ENCODE measurements around the gene CCDC187. TPM values are rescaled to one million over a fixed set of nuclear protein-coding genes. Genes with fewer than 3 reads are reported as not detected.

Gene CCDC187
- total RNA-seq, 2 donors from 2014 or later, result 1.2 TPM; not detected in 1

DNA sequence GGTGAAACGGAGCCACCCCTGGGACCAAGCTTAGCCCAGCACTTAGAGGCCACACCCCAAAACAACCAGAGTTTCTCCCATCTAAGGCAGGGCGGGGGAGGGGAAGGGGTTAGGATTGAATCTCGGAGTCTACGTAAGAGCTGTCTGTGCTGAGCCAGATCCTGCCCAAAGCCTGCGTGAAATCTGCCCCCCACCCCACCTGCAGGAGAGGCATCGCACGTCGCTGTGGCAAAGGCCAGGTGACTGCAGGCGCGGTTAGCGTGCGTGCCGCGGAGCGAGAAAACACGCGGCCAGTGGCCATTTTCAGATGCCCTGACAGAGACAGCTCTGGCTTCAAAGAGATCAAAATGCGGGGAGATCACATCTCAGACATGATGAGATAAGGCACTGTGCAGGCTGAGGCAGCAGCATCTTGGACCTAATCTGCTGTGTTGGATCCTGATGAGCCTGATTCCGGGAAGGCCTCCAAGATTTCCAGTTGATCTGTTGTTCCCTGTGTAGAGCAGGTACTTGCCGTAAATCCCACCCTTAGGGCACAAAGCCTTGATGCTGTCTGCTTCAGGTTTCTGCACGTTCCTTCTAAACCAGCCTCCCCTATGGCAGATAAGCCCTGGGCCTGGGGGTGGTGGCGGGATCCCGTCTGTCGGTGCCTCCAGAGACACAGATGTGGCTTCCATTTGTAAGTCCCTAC, 55.8 kb downstream of the CCDC187 start:
- Histone ChIP-seq H3K4me3 (no peak overlapping the region), H3K27me3 (replicated peaks; ENCODE audit: insufficient read depth) (no peaks in the 10 kb centered on the region), H3K9me3 (no peaks in the 10 kb centered on the region), H3K4me1 (replicated peaks) (peaks cover 7% of the 10 kb centered on the region), H3K36me3 (no peaks in the 10 kb centered on the region), H3K27ac (no peak overlapping the region)
- TF ChIP-seq, protein P1, sequence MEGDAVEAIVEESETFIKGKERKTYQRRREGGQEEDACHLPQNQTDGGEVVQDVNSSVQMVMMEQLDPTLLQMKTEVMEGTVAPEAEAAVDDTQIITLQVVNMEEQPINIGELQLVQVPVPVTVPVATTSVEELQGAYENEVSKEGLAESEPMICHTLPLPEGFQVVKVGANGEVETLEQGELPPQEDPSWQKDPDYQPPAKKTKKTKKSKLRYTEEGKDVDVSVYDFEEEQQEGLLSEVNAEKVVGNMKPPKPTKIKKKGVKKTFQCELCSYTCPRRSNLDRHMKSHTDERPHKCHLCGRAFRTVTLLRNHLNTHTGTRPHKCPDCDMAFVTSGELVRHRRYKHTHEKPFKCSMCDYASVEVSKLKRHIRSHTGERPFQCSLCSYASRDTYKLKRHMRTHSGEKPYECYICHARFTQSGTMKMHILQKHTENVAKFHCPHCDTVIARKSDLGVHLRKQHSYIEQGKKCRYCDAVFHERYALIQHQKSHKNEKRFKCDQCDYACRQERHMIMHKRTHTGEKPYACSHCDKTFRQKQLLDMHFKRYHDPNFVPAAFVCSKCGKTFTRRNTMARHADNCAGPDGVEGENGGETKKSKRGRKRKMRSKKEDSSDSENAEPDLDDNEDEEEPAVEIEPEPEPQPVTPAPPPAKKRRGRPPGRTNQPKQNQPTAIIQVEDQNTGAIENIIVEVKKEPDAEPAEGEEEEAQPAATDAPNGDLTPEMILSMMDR (IDR thresholded peaks at IDR 0.05), result no peak
- TF ChIP-seq POLR2AphosphoS5 (IDR thresholded peaks at IDR 0.05) (no peak), POLR2A (IDR thresholded peaks at IDR 0.05) (no peak)
- no peak for DNase-seq (ENCODE audit: low spot score)
- 78% methylated on average over 24 of the region's 24 CpGs for WGBS
- intact Hi-C loops (cut with DNase I), result no loop called here

DNA sequence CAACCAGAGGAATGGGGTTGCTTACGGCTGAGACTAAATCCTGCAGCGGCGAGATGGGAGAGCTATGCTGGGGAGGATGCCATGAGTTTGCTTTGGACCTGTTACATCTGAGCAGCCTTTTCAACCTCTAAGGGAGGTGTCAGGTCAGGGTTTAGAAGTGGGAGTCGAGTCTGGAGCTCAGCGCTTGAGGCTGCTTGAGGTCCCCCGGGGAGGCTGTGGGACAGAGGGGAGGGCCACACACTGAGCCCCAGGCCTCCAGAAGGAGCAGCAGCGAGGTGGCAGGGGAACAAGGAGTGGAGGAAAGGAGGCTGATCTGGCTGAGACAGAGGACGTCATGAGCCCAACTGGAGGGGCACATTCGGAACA, 56.4 kb downstream of the CCDC187 start:
- Histone ChIP-seq H3K9me3 (no peaks in the 10 kb centered on the region), H3K27me3 (replicated peaks; ENCODE audit: insufficient read depth) (no peaks in the 10 kb centered on the region), H3K27ac (no peak overlapping the region), H3K4me1 (replicated peaks) (peaks cover 7% of the 10 kb centered on the region), H3K4me3 (no peak overlapping the region), H3K36me3 (no peaks in the 10 kb centered on the region)
- WGBS, result 70% methylated on average over 8 of the region's 9 CpGs
- DNase-seq (ENCODE audit: low spot score), result no peak
- intact Hi-C loops (cut with DNase I), result no loop called here
- TF ChIP-seq POLR2AphosphoS5 (IDR thresholded peaks at IDR 0.05) (no peak), POLR2A (IDR thresholded peaks at IDR 0.05) (no peak)
- TF ChIP-seq, protein P1 (IDR thresholded peaks at IDR 0.05), result no peak

DNA sequence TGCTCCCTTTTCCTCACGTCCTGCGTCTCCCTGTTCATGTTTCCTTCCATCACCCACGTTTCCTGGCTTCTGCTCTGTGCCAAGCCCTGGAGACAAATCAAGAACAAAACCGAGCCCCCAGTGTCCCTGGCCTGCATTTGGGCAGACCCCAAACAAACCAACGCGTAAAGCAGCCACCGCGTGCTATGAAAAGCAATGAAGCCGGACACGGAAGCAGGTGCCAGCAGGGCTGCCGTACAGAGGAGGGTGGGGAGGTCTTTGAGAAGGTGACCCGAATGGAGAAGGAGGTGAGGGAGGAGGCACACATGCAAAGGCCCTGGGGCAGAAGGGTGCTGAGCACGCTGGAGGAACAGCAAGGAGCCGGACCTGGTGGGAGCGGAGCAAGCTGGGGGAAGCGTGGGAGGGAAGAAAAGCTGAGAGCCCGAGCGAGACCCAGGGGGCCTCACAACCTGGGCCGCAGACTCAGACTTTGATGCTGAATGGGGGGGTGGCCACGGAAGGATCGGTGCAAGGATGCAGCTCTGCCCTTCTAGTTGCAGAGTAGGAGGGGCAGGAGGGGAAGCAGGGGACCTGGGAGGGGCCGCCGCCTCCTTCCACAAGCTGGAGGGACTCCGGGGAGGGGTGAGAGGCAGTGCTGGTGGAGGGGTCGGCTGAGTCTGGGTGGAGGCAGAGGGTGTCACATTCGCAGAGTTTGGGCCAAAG, 56.9 kb downstream of the CCDC187 start:
- H3K9me3 ChIP-seq, result no peaks in the 10 kb centered on the region
- intact Hi-C loops (cut with DNase I), result no loop called here
- WGBS, result 81% methylated on average over 26 of the region's 26 CpGs
- no peak overlapping the region for H3K27ac ChIP-seq
- no peaks in the 10 kb centered on the region for H3K27me3 ChIP-seq (replicated peaks; ENCODE audit: insufficient read depth)
- DNase-seq (ENCODE audit: low spot score), result no peak
- H3K4me1 ChIP-seq (replicated peaks), result peaks cover 7% of the 10 kb centered on the region
- no peak overlapping the region for H3K4me3 ChIP-seq
- H3K36me3 ChIP-seq, result no peaks in the 10 kb centered on the region
- TF ChIP-seq POLR2A (IDR thresholded peaks at IDR 0.05) (no peak), POLR2AphosphoS5 (IDR thresholded peaks at IDR 0.05) (no peak)
- TF ChIP-seq, protein P1 (IDR thresholded peaks at IDR 0.05), result no peak

DNA sequence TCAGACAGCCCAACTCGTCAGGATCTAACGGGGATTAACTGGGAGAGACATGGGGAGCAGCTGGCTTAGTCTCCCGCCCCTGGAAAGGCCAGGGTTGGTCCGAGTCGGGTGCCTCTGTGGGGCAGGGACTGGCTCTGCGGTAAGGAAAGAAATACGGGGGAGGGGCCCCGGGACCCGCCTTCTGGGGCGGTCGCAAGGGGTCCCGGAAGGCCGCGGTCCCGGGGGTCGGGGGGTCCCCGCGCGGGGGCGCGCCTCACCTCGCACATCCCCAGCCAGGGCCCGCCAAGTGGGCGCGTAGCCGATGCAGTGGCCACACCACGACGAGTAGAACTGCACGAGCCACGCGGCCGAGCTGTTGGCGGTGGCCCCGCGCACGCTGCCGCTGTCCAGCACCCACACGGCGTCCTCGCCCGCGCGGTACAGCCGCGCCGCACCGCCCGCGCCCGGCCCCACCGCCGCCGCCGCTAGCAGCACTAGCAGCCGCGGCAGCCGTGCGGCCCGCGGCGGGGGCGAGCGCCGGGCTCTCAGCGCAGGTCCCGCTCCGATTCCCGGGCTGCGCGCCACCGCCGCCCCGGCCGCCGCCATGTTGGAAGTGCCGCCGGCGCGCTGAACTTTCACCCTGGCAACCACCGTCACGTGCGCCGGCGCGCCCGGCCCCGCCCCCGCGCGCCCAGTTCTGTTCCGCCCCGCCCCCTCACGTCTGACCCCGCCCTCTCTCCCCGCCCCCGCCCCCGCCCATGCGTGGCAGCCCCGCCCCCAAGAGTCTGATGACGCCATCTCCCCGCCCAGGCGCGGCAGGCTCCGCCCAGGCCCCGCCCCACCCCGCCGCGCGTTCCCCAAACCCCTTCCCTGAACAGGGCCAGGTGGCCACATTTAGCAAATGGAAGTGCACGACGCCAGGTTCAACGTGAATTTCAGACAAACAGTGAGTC, 58.4 kb downstream of the CCDC187 start, which contains the start of gene QSOX2:
Gene QSOX2, minus strand, starts transcription at position 594 of the 932 bp plus-strand sequence. Its CDS starts 9 bp downstream, at position 585.
- Histone ChIP-seq H3K4me3 (peak within 1 kb of the TSS; percentile 63 to 70), H3K4me1 (replicated peaks) (peaks cover 7% of the 10 kb centered on the region), H3K27ac (peak within 1 kb of the TSS in 1 of 2 donors; percentile 26), H3K36me3 (no peaks in the 10 kb centered on the region), H3K27me3 (replicated peaks; ENCODE audit: insufficient read depth) (no peaks in the 10 kb centered on the region), H3K9me3 (no peaks in the 10 kb centered on the region)
- no peak for TF ChIP-seq POLR2AphosphoS5 (IDR thresholded peaks at IDR 0.05)
- TF ChIP-seq POLR2A (IDR thresholded peaks at IDR 0.05), result no peak
- TF ChIP-seq, protein P1 (IDR thresholded peaks at IDR 0.05), result no peak
- intact Hi-C loops (cut with DNase I), result no loop called here
- peak; percentile 82 for DNase-seq (ENCODE audit: low spot score)
- 1% methylated on average over 87 of the region's 112 CpGs for WGBS
